Skin epidermis (tissue), 12 donors: ENCODE results near the gene AKAP7.

Experiments
- H3K27ac ChIP-seq, 21 experiments: fragments of 200-600 bp; sonication (generic) in 11 of 21; one replicate each; pipeline ENCODE4 v1.5.0; 2020; ENCODE audit warnings: mild to moderate bottlenecking in 3 of 21, inconsistent platforms in 2 of 21, moderate library complexity in 2 of 21
- H3K4me3 ChIP-seq, 7 experiments: fragments of 200-600 bp; sonication (generic) in 2 of 7; one replicate each; pipeline ENCODE4 v1.5.0; 2020; ENCODE audit warnings: inconsistent platforms in 2 of 7, mild to moderate bottlenecking in 2 of 7, moderate library complexity in 1 of 7

Gene AKAP7

DNA sequence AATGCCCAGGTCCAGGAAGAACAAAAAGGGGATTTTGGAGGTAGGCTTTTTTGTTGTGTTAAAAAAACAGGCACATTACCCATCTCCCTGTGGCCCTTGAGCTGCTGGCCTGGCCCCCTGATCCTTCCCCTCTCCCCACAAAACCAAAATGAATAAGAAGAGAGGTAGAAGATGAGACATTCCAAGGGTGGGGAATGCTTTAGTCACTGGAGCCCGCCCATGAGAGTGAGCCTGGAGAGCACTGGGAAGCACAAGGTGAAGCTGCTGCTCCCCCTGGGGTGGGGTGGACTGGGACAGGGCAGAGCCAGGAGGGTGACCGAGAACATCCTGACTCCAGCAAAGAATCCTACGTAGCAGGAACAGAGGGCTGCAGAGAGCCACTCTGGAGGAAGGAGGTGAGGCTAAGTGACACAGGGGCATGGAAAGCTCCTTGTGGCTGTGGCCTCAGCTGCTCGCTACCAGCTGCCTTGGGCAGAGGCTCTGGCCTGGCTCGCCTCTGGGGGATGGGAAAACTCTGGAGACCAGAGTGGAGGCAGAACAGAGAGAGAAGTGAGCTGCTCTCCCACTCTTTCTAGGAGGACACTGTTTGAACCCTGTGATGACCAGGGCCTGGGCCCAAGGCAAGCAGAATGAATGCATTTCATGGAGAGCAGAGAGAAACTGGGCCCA, 48.3 kb downstream of the AKAP7 start:
- H3K4me3 ChIP-seq, result no peak overlapping the region
- peak overlapping the region in 1 of 21 experiments; percentile 40 for H3K27ac ChIP-seq

DNA sequence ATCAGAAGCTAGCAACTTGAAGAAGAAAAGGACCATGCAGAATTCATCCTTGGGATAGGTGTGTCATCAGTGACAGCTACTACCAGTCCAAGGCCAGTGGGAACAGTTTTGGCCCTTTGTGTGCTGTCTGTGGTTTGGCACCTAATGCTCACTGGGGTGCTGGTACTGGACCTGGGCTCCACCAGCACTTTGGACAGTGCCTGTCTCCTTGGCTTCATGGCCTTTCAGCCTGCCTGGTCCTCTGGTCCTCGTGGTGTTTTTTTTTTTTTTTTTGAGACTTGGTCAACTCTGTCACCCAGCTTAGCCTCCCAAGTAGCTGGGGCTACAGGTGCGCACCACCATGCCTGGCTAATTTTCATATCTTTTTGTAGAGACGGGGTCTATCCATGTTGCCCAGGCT, 56.3 kb downstream of the AKAP7 start:
- Histone ChIP-seq H3K4me3 (no peak overlapping the region), H3K27ac (no peak overlapping the region)

DNA sequence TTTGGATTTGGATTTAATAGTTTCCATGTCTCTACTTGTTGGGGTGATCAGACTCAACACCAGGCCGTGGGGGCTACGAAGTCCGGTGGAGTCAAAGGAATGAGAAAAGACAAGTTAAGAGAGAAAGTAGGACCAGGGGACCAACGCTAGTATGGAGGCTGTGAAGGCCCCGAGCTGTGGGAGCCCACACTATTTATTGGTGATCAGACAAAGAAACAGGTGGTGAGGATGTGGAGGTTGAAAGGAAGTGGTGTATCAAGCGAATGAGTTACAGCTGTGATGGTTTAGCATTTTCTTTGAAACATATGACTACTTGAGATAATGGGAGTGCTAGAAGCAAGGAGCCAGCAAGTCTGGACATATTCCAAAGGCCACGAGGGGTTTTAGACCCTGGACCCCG, 62.4 kb downstream of the AKAP7 start:
- Histone ChIP-seq H3K4me3 (no peak overlapping the region), H3K27ac (peak overlapping the region in 2 of 21 experiments; percentile 37 to 91)

DNA sequence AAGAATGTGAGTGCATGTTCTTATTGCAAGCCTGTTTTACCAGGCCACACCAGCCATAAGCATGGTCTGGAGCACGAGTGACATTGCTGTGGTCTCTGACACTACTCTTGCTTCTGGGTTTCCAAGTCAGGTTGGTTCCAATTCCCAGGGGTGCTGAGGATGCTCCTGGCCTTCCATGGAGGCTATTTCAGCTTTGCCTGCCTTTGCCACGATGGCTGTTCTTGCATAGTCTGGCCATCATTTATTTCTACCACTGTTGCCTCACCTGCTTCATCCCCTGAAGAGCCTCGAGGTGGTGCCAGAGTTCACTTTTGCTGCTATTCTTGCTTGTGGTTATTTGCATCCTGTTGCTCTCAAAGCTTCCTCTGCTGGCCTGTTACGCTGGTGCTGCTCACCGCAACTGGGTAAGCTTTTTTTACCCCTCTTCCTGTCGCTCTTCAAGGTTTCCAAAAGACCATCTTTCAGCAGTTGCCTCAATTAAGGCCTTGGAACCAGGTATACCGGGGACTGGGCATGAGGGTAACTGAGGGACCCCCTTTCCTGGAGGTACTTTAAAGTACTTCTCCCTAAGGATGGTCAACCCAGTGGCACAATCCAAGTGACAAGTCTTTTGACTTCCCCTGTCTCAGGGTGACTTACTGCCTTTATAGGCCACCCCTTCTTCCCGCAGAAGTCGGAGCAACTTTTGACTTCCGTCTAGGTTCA, 64.5 kb downstream of the AKAP7 start:
- Histone ChIP-seq H3K4me3 (no peak overlapping the region), H3K27ac (peak overlapping the region in 11 of 21 experiments; percentile 6 to 91 (median 57))

DNA sequence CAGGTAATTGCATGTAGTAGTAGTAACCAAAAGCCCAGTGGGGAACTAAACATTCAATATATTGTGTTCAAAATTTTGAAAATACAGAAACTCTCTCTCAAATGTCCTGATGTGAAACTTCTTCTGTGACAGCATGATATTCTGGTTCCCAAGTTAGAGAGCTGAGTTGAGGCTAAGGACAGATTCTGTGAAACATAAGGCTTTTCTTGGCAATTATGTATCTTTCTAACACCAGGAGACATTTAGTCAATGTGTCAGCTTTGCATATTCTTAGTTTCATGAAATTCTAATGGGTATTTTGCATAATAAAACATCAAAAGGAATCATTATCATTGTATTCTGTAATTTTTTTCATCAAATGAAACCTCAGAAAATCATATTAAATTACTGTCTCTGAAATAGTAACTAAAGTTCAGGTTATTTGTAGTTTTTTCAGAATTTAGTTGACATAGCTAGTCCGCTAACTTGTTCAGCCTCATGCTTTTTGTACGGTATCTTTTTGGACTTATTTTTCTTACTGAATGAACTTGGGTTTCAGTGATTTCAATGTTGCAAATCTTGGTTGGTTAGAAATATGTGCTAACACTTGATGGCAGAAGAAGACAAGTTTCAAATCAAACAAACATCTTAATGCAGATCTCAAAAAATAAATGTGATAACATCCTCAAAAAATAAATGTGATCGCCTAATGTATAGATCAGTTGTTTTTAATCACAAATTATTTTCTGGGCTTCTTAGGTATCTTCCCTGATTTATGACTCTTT, 70.4 kb downstream of the AKAP7 start:
- Histone ChIP-seq H3K27ac (no peak overlapping the region), H3K4me3 (no peak overlapping the region)

DNA sequence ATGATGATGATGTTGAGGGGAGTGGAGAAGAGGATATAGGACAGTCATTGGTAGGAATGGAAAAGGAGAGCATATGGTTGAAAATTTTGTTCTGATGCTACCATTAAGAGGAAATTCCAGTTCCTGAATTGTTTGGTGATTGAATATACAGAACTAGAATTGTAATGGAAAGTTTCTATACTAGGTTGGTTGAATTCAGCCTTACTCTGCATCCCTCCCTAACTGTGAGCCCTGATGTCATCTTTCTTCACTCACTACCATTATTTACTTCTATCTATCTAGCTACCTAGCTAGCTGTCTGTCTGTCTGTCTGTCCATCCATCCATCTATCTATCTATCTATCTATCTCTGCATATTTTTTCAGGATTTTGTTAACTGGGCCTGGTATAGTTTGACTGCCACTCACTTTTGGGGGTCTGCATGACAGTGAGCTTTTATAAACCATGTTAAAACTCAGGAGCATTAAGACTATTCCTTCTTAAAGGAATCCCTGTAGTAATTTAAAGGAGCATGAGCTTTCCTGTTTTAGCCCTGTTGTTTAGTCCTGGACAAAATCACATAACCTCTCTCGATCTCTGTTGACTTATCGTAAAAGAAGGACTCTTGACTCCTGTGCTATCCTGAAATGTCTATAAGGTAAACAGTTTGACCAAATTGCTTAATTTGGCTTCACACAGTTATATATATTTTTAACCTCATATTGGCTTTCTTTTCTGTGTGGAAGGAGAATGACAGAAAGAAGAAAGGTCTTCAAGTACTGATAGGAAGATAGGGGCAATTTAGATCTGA, 71.4 kb downstream of the AKAP7 start:
- no peak overlapping the region for H3K27ac ChIP-seq
- H3K4me3 ChIP-seq, result no peak overlapping the region

DNA sequence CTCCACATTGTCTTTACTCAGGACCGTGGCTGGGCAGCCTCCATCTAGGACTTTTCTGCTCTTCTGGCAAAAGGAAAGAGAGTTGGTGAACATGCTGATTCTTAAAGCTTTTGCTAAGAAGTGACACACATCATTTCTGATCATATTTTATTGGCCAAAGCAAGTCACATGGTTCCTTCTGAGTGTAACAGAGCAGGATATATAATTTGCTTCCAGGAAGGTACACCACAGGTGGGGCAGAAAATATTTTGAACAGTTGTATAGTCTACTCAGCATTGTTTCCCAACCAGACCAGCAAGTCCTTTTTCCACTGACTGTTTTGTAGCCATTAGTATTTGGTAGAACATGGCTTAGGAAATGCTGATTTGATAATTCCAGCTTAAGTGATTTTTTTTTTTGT, 73.5 kb downstream of the AKAP7 start:
- H3K4me3 ChIP-seq, result no peak overlapping the region
- H3K27ac ChIP-seq, result no peak overlapping the region

DNA sequence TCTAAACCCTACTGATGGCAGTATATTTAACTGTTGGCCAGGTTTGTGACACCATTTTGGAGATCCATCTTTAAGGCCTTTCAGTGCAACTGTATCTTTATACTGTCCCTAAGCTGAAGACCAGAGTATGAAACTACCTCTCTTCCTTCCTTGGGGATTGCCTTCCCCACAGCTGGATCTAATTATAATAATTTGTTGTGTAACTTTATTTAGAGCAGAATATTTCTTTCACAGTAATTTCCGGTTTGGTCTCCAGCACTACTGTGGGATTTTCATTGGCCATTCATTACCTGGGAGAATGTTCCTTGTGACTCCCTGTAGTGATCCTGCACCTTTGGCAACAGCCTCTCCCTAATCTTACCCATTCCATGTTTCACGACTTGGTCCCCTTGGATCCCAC, 75.2 kb downstream of the AKAP7 start:
- Histone ChIP-seq H3K4me3 (no peak overlapping the region), H3K27ac (no peak overlapping the region)

DNA sequence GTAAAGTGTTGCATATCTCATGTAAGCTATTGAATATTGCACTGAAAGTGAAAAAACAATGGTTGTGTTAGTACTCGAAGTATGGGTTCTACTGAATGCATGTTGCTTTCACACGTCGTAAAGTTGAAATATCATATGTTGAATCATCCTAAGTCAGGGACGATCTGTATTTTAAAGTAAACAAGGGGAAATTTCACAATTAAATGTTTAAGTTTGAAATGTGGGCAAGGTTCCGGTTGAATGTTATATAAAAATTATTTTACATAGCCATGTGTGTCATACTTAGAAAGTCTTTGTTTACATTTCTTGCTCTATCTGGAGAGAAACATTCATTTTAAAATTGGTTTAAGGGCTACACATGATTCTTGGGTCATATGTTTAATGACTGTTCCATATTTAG, 76.8 kb downstream of the AKAP7 start:
- H3K4me3 ChIP-seq, result no peak overlapping the region
- no peak overlapping the region for H3K27ac ChIP-seq

DNA sequence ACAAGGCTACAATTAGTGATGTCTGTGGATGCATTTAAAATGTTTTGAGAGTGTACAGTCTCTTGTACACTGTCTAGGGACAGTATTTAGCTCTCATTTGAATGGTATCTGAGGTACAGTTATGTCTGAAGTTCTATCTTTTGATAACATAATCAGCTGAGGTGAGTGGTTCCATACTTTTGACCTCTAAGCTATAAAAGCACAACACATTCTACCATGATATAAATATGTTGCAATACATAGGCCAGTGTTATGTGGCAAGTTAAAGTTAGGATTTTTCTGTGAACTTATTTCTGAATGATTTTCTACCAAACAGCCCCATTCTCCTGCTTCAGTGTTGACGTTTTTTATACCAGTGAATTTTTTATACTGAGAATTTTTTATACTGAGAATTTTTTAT, 77.6 kb downstream of the AKAP7 start:
- Histone ChIP-seq H3K4me3 (no peak overlapping the region), H3K27ac (peak overlapping the region in 1 of 21 experiments; percentile 9)

DNA sequence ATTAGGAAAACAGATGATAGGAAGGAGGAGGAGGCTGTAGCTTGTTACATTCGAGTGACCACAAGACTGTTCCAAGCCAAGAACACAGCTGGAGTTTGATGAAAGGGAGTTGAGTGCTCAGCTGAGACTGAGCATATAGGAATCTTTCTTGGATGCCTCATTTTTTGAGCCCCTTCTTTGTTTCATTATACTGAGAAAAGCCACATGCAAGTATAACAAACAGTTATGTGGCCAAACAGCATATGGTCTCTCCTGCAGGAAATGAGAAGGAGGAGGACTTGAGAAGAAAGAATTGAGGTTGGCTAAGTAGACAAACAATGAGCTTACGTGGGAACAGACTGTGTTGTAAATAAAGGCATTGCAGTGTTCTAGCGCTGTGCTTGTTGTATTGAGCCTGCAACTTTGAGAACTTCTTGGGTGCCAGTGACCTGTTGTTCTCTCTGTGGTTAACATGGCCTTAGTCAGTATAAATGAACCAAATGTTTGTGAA, 78.3 kb downstream of the AKAP7 start:
- Histone ChIP-seq H3K4me3 (no peak overlapping the region), H3K27ac (peak overlapping the region in 4 of 21 experiments; percentile 3 to 24 (median 7))

DNA sequence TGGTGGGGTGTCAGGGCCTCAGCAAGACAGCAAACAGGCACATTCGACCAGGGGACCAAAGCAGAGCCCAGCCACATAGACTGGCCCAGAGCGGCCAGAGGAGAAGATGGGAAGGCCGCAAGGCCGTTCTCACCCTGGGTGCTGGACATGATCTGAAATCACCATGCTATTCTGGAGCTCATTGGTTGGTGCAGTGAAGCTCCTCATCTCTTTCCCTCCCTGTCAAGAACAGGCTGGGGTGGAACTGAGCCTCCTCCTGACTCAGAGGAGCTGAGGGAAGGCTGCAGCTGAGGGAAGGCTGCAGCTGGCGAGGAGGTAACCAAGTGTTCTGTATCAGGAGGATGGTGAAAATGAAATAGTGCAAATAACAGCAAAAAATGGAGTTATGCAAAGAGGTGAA, 80.0 kb downstream of the AKAP7 start:
- H3K4me3 ChIP-seq, result no peak overlapping the region
- H3K27ac ChIP-seq, result no peak overlapping the region

DNA sequence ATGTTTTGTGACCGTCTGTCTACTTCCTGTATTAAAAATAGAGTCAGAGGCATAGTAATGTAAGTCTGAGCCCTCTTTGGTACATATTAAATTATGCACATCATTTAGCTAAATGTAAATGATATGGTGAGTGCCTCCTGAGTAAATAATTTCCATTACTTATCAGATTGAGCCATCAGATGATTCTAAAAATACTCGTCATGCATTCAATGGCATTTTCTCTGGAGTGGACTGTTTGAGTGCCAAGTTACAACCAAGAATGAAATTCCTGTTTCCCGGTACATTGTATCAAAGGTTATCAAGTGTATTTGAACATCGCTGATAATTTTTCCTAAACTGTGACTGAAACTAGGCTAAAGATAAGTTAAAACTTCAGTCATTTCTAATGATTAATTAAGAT, 81.0 kb downstream of the AKAP7 start:
- no peak overlapping the region for H3K27ac ChIP-seq
- no peak overlapping the region for H3K4me3 ChIP-seq

DNA sequence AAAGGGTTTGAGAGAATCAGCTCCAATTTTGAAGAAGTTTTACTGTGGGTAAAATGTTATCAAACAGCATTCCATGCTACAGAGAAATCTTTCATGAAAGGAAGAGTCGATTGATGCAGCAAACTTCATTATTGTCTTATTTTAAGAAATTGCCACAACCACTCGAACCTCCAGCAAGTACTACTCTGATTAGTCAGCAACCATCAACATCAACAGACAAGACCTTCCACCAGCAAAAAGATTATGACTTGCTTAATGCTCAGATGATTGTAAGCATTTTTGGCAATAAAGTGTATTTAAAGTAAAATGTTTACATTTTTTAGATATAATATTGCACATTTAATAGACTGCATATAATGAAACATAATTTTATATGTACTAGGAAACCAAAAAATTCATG, 87.5 kb downstream of the AKAP7 start:
- no peak overlapping the region for H3K4me3 ChIP-seq

DNA sequence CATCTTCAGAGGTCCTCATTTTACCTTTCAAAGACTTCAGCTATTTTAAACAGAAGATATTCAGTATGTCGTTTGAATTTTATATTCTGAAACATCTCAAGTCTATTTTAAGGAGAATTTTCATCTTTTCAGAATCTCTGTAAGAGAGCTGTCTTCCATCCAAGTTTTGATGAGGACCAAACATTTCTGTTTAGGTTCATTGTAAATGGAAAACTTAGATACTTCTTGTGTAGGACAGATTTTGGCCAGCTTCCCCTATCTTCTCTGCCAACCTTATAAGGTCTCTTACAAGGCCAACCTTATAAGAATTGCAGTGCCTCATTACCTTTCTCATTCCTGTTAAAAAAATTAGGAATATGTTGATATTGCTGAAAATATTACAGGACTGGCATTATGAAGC, 88.1 kb downstream of the AKAP7 start:
- Histone ChIP-seq H3K27ac (no peak overlapping the region), H3K4me3 (no peak overlapping the region)

More for the DNA sequence above, 87.5 kb downstream of the AKAP7 start:
- H3K27ac ChIP-seq, result no peak overlapping the region

DNA sequence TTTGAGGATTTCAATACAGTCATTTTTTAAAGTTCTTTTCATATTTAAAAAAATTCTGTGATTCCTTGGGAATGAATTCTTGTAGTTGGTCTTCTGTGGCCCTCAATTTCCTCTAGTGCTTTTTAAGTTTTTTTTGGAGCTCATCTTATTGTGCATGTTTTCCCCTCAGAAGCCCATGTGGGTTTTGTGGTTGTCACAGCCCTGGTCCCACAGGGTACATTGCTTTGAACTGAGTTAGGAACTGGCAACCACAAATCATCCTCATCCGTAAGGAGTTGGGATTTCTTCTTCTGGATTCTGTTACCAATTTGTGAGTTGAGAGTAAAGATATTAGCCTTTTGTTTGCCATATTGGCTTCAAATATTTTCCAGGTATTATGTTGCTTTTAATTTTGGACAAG, 89.9 kb downstream of the AKAP7 start:
- no peak overlapping the region for H3K4me3 ChIP-seq
- no peak overlapping the region for H3K27ac ChIP-seq

DNA sequence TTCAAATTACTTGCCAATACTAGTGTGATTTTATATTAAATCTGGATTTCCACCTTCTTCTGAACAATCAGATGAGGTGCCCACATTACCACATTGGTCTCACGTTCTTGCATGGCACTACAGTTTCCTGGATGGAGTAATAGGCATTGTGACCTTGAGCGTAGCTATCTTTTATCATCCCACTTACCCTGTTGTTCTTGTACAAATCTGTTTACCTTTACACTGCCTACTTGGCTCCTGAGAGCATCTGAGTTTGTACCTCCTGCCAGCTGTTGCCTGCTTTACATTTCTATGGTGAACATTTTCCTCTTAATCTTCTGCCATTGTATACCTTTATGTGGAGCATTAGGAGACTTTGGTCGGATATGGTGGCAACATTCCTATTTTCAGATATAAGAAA, 90.7 kb downstream of the AKAP7 start:
- H3K27ac ChIP-seq, result no peak overlapping the region
- H3K4me3 ChIP-seq, result no peak overlapping the region

DNA sequence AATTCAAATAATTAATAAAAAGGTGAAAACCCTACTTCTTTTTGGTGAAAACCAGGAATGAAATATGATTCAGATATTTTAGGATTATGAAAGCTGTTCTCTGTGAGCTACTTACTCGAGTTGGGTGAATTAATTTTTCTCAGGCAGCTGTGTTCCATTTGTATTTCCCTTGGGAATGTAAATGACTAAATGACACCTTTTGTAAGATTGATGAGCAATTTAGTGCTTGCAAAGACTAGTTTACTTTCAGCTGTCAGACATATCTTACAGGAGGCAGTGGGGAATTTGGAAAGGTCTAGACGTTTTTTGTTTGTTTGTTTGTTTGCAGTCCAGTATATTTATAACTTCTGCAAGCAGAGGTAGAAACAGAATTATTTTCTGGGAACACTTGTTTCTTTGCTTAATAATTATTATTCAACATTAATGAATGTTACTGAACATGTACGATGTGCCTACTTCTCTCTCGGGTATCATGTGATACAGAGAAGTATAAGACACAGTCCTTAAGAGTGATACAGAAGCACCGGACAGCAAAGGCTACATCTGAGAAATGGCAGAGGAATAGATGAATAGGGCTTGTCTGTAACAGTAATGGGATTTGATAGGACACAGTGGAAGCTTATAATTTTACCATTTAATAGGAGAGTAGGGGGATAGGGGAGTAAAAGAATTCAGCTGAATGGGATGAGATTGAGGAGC, 91.3 kb downstream of the AKAP7 start:
- no peak overlapping the region for H3K27ac ChIP-seq

DNA sequence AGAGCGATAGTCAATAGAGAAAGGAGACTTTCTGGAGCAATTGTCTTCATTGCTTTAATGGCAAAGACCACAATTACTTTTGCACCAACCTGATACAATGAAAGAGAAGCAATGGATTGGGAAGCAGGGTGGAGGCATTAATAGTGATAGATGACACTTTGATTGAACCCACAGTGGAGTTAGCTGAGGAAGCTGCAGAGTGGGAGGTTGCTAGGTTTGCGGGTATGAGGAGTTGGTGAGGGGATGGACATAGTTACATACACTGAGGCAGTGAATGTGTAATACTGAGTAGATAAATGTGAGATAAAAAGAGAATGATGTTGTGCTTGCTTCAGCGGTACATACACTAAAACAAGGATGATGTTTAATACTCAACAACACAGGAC, 91.9 kb downstream of the AKAP7 start:
- no peak overlapping the region for H3K27ac ChIP-seq
- no peak overlapping the region for H3K4me3 ChIP-seq

More for the DNA sequence above, 91.3 kb downstream of the AKAP7 start:
- no peak overlapping the region for H3K4me3 ChIP-seq
